HG03442 (cell line): Measurements from ENCODE around the gene UBFD1.
"Not testable (repeated sequence)": the region's sequence is repeated elsewhere in the genome, so short reads cannot be mapped to it uniquely, and the experiment has no call there.

Source experiments
- ATAC-seq: cut with Tn5 transposase; IDR thresholded peaks from one replicate; pipeline ENCODE4 v1.9.1; 2021; ENCODE audit warnings: mild to moderate bottlenecking, moderate library complexity; ENCODE audit not compliant: unreplicated experiment

UBFD1 gene

DNA sequence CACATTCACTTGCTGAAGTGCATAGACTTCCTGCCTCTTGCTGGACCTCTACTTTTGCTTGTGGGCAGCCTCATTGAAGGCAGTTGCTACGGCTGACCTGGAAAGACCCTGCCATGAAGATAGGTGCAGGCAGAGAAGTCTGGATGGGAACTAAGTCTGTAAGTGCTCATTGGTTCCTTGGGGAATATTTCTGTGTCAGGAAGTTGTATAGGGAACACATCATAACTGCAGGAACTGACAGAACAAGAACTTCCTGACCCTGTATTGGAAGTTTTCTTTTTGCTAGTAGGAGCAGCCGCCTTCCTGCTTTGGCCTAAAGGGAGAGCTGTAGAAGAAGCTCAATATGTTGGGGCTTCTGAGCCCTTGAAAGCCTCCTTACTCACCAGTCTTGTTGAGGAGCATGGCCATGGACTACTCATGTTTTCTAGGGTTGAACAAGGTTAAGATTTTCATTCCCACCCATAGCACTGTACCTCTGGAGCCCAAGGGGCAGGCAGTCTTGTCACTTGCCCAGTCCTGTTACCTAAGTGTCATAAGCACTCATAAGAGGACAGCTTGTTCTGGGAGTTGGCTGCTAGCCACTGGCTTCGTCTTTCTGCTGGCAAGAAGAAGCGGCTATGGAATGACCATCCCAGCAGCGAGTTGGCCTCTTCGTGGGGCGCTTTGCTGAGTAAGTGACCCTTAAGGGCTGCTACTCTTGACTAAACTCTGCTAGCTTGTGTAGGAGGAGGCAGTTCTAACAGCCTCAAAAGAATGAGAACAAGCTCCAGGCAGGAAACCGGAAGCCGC is 7.2 kb downstream of the UBFD1 start:
- ATAC-seq = no peak

DNA sequence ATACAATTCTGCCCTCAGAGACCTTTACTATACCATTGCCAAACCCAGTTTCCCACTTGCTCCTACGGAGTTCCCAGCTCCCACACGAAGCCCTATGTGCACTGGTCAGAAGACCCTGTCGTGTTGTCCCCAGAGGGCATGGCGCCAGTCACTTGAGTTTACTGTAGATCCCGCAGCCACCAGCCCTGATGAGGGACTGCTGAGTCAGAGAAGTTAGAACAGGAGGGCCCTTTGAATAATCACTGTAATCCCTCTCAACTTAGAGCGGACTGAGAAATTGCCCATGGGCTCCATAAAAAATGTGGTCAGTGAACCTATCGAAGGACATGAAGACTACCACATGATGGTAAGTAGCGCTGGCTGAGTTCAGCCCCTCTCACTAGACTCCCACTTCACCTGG is 9.2 kb downstream of the UBFD1 start:
- no peak for ATAC-seq

DNA sequence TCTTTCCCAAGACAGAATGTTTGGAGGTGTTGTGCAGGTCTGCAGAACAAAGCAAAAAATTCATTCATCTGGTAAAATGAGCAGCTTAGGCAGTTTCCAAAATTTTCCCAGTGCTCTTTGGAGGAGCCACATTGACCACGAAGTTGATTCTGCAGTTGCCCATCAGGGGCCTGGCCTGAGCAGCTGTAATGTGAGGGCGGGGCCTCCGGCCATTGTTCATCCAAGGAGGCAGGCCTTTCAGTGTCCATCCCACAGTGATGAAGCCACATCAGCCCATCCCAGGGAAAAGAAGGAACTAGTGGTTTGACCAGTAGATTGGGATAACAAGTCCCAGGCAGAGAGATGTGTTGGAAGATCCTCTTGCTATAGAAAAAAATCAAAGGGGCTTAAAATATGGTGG is 10.1 kb downstream of the UBFD1 start:
- ATAC-seq = no peak

DNA sequence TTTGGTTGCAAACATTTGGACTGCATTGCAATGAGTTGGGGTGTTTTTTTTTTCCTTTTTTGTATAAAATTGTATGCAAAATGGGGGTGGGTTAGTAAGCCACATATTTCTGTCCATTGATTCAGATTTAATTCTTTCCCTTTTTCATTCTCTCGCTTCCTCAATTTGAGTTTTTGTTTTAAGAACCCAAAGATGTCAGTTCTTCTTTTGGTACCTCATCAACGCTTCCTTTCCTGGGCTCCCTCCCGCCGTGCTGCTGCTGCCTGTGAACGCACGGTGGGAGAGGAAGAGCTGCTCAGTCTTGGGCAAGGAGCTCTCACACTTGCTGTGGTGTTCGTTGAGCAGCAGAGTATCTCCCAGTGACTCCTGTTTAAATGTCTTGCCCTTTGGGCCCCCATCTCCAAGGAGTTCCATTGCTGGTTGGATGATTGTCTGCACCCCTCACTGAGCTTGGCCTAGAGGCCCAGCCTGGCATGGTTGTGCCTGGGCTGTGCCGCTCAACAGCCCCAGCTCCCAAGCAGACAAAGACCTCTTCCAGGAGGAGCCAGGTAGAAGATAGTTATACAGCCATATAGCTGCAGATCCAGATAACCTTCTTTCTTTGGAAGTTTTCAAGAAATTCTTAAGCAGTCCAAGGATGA is 13.6 kb downstream of the UBFD1 start:
- no peak for ATAC-seq

DNA sequence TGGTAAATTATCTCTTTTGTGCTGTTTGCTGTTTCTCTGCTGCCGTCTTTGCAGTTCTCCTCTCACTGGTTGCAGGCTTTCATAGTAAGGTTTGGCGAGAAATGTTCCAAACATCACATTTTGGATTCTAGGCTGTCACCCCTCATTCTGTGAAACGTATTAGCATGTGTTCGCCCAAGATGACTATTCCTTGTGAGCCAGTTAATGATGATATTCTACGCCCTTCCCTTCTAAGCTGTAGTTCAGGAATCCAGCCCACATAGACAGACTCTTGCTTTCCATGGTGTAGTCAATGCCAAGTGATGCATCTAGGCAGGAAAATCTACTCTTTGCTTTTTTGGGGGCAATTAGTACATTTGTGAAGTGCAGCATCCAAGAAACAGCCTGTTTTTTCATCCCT is 14.4 kb downstream of the UBFD1 start:
- no peak for ATAC-seq

DNA sequence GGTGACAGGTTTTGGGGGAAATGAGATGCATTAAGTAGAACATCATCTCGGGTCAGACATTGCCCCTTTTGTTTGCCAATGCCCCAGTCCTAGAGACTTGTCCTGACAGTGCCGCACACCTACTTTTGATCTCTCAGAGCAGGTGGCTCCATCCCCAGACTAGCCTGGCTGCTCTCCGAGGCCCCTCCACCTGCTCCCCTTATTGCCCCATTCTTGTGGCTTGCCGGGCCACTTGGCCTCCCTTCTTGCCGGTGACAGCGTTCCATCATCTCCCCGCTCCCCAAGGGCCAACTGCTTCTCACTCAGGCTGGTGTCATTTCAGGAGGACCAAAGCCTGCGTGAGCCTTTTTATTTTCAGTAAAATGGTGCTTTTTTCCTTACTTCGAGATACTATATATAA is 14.9 kb downstream of the UBFD1 start:
- no peak for ATAC-seq

DNA sequence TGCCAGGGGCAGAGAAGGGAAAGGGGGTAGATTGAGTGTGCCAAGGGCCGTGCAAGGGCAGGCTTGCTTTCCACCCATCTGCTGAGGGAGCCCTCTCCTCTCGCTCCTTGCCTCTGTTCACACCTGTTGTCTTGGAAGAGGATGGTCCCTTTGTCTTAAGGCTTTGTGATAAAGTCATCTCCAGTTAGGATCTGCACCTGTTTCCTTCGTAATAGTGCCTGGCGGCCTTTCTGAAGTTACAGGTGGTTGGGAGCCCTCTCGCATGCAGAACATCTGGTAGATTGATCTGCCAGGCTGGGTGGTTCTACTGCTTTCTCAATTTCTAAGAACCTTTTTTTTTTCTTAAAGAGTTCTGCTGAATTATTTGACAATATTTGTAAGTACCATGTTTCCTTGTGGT is 16.3 kb downstream of the UBFD1 start:
- no peak for ATAC-seq

DNA sequence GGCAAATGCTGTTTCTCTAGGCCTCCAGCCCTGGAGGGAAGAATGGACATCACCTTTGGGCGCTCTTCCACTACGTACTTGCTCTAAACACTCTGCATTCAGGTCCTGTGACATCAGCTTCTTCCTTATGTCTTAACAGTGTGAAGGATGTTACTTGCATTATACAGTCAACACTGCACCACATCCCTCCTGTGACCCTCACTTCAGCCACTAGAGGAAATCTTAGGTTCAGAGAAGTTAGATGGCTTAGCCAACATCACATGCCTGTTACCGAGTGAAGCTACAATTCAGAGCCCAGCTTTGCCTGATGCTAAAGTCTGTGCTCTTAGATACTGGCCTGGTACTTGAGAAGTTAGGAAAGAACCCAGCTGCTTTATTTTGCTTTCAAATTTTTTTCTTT is 18.3 kb downstream of the UBFD1 start:
- no peak for ATAC-seq

DNA sequence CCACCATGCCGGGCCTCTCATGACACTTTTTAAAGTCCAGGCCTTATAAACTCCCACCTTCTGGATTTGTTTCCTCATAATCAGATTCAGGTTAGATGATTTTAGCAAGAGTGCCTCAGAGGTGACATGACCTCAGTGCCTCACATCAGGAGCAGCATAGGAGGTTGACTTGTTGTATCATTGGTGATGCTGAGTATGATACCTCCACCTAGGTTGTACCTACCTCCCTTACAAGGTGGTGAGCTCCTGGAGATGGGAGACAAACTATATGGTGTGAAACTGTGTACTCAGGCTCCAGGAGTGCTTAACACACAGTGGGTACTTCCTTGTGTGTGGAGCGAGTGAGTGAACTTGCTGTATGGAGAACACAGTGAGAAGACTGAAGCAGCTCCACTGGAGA is 20.0 kb downstream of the UBFD1 start:
- no peak for ATAC-seq

DNA sequence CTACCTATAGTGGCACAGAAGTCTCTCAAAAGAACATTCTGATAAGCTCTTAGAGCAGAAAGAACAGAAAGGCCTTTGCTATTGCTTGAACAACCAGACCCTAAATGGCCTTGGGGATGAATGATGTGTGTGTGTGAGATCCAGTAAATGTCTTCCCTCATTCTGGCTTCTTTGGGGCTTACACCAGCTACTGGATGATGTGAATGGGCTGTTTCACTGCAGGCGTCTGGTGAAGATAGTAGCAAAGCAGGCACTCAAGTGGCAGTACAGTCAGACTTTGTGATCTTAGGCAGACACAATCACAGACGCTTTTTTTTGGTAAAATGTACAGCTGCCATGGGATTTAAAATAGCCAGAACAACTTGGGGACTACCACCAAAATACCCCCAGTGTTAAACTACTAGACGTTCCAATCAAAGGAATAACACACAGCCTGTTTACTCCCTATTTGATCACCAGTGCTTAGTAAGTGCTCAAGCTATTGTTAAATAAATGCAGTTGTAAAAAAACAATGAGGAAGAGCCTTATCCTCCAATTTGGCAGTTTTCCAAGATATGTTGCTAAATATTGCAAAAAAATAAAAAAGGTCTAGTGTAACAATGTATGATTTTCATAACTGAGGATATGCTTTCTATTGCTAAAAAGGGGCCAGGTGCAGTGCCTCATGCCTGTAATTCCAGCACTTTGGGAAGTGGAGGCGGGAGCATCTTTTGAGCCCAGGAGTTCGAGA is 20.7 kb downstream of the UBFD1 start:
- no peak for ATAC-seq

DNA sequence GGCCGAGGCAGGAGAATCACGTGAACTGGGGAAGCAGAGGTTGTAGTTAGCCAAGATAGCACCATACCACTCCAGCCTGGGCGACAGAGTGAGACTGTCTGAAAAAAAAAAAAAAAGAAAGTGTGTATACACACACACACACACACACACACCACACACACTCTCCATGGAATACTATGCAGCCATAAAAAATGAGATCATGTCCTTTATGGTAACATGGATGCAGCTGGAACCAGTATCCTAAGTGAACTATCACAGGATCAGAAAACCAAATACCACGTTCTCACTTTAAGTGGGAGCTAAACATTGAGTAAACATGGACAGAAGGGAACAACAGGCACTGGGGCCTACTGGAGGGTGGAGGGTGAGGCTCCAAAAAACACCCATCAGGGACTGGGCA is 21.8 kb downstream of the UBFD1 start:
- ATAC-seq = no peak

DNA sequence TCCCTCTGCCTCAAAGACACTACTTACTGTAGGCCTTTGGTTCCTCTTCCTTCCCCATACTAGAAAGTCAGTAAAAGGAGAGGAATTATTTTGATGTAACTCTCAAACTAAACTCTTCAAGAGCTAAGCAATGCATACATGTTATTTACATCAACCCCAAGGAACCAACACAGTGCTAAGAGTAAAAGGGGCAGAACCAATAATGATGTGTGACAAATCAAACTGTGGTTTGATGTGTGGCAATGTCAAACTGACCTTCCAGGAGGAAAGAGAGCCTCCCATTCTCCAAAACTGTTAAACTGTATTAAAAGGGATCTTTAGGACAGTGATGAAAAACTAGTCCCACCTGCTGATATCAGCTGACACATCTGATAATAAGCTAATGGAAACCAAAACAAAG is 22.9 kb downstream of the UBFD1 start:
- no peak for ATAC-seq

DNA sequence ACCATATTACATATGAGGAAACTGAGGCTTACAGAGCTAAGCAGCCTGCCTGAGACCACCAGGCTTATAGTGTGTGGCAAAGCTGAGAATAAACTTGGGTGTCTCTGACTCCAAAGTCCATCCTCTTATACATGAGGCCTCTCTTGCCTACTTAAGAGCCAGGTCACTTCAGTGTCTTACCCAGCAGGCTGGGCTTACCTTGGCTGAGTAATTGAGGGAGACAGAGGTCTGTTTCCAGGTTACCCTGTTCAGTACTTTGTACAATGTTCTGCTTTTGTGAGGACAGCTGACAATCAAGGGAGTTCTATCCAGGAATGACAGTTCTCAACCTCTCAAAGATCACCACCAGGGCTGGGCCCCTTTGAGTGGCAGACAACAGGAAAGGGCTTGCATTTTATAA is 24.2 kb downstream of the UBFD1 start:
- ATAC-seq = no peak

DNA sequence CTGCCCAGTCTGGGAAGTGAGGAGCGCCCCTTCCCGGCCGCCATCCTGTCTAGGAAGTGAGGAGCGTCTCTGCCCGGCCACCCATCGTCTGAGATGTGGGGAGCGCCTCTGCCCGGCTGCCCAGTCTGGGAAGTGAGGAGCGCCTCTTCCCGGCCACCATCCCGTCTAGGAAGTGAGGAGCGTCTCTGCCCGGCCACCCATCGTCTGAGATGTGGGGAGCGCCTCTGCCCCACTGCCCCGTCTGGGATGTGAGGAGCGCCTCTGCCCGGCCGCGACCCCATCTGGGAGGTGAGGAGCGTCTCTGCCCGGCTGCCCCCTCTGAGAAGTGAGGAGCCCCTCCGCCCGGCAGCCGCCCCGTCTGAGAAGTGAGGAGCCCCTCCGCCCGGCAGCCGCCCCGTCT is 25.7 kb downstream of the UBFD1 start:
- not testable (repeated sequence) for ATAC-seq

DNA sequence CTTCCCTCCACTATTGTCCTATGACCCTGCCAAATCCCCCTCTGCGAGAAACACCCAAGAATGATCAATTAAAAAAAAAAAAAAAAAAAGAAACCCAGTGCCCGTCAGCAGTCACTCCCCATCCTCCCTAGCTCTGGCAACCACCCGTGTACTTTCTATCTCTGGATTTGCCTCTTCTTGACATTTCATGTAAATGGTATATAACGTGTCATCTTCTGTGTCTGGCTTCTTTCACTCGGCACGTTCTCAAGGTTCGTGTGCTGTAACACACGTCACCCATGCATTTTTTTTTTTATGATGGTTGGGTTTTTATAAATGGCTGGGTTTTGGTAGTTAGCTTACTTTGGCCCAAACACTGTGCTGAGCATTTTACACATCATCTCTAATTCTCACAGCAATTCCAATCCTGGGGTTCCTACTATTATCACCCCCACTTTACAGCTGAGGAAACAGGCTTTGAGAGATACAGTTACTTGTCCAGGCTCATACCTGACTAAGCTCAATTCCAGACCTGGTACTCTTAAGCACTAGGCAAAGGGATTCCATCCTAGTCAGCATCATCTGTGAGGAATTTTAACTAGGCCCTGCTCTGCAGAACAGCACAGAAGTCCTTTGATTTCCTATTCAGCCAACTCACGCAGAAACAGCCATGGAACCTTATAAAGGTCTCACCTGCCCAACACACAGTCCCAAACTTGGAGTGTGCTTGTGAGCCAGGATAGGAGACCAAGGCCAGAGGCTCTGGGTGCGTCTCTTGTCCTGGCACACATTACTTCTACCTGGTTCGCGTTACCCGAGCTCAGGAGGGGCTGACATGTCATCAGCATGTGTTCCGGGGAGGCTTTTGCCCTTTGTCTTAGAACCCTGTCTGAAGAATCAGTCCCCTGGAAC is 26.9 kb downstream of the UBFD1 start:
- ATAC-seq = no peak

DNA sequence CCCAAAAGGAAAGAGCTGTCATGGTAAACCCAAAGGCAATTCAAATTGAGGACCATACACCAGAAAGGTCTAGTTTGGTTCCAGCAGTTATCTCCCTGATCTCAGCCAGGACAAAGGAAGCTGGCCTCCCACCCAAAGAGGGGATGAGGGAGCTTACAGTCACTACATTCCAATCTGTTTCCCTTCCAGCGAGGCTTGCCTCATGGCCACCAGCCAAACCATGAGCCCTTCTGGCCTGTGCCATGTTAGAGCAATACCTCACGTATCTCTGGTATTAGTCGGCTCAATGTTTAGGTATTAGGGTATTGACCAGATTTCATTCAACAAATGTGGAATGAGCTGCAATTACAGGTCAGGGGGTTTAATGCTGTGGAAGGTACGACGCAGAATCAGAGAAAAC is 30.2 kb downstream of the UBFD1 start:
- no peak for ATAC-seq

DNA sequence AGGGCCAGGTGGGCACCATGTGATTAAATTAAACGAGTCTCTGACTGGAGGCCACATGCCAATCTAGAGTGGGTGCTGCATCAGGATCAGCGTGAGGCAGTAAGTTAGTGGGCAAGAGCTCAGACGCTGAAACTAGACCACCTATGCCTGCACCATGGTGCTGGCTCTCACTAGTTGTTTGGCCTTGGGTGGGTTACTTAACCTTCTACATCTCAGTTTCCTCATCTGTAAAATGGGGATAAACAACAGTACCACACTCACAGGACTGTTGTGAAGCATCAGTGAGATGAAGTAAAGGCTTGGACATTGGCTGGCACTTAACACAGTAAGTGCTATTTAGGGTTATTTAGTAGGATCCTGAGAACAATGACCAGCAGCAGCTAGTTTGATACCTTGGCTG is 32.7 kb downstream of the UBFD1 start:
- ATAC-seq = no peak

DNA sequence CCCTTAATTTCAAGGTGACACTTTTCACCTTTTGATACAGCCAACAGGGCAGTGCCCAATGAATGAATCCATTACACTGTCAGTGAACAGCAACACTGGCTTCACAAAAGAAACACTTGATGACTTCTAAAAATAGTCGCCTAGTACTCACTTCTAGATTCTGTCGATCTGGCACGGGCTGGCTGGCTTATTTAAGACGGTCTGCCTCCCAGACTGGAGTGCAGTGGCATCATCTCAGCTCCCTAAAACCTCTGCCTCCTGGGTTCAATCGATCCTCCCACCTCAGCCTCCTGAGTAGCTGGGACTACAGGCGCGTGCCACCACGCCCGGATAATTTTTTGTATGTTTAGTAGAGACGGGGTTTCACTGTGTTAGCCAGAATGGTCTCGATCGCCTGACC is 36.7 kb downstream of the UBFD1 start:
- no peak for ATAC-seq

DNA sequence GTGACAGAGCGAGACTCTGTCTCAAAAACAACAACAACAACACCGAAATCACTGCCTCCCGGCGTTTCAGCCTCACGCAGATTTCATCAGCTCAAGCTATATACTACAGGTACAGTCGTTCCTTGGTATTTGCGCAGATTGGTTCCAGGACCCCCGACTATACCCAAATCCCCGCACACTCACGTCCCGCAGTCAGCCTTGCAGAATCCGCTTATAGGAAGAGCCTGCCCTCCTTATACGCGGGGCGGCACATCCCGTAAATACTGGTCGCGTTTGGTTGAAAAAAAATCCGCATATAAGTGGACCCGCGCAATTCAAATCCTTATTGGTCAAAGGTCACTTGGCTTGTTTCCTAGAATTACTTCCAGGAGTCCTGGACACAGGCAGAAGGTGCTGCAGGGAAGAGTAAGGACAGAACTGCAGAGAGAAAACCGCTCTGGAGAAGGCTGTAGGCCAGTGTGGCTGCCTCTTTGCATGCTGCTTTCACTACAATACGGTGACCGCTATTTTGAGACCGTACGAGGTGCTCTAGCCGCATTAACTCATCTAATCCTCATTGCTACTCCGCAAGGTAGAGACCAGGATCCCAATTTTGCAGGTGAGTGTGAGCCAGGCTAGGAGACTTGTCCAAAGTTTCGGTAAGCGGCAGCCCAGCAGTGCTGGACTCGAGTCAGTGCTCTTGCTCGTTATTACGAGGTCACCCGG is 37.9 kb downstream of the UBFD1 start:
- ATAC-seq = peak; percentile 10

DNA sequence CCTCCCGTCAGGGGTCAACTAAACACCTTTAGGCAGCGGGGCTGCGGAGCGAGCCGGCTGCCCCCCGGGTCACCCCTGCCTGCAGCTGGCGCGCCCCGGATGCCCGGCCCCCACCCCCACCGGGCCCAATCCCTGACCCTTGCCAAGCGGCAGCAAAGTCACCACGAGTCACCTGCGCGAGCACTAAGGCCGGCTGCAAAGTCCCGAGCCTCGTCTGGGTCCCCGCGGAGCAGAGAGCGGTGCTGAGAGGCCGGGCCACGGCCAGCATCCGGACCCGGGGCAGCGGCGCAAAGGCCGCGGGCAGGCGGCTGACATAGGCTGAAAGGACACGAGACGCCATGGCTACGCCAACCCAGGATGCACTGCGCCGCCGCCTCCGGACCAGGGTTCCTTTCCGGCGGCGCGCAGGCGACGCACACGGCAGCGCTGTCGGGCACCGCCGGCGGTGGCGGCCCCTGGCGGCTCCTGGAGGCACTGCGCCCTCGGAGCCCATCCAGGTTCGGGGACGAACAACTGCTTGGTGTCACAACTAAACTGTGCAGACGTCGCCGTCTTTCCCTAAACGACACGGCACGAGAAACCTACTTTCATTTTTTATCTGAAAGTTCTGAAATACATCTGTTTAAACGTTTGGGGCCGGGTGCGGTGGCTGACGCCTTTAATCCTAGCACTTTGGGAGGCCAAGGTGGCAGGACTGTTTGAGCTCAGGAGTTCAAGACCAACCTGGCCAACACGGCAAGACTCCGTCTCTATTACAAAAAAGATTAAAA is 38.6 kb downstream of the UBFD1 start, which contains the start of gene NDUFAB1:
Gene NDUFAB1, minus strand, starts transcription at position 366 of the 770 bp plus-strand sequence. Its CDS starts 26 bp downstream, at position 340.
- ATAC-seq = peak; percentile 91
